Measurements from ENCODE around the gene HIRIP3. TPM values are rescaled to one million over a fixed set of nuclear protein-coding genes. Genes with fewer than 3 reads are reported as not detected.
A peak's percentile ranks its signal among the peaks of the same experiment; 100 is the strongest.

The HIRIP3 gene
- total and polyA plus RNA-seq, 2 of the 13 experiments (the other 11 are each of a cell fraction or from before 2014, with no cell fraction given), result 12.6 to 17.2 TPM

DNA sequence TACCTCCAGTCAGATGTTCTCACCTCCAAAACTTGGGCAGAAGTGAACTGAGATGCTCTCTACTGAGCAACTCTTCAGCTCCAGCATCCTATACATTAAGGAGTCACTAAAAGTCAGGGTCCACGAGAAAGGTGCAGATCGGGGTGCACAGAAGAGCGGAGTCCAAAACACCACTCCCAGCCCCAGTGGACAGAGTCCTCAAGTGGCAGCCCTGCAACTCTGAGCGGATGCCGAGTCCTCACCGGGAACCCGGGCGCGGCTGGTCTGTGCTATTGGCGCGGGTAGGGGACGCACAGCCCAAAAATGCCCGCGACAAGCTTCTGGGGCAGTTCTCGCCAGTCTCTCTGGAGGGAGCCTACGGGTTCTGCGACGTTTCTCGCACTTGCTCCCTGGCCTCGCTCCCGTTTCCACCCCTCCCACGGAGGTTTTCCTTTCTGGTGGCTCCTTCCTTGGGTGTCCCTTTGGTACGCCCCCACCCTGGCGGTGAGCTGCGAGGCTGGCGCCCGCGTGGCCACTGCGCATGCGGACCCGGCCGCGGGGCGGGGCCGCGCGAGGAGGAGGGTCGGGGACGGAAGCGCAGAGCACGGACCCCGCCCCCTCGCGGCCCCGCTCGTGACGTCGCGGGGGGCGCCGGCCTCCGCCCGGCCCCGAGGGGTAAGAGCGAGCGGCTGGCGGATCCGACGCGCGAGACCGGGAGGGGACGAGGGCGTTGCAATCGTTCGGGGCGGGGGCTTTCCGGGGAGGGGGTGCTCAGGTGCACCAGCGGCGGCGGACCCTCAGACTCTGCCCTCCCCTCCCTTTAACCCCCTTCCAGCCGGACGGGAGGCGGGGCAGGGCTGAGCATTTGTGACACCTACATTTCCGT lies 33.7 kb downstream of the HIRIP3 start, which contains the start of gene TMEM219 (continued):
- TF ChIP-seq AKAP8 (CRISPR knock-in tag; IDR thresholded peaks at IDR 0.05) (no peak; the same call in 1 of the 2 replicates), ZSCAN12 (CRISPR knock-in tag; IDR thresholded peaks at IDR 0.05) (no peak), ZBTB38 (CRISPR knock-in tag; IDR thresholded peaks at IDR 0.05) (peak; percentile 70; the same call in 1 of the 2 replicates), HES4 (CRISPR knock-in tag; IDR thresholded peaks at IDR 0.05; ENCODE audit: borderline replicate concordance) (peak; percentile 73; the same call in 1 of the 2 replicates), ONECUT2 (CRISPR knock-in tag; IDR thresholded peaks at IDR 0.05) (no peak), ZFP90 (CRISPR knock-in tag; IDR thresholded peaks at IDR 0.05; ENCODE audit: borderline replicate concordance) (no peak; the same call in none of the 2 replicates), SP140L (CRISPR knock-in tag; IDR thresholded peaks at IDR 0.05; ENCODE audit: borderline replicate concordance) (peak; percentile 82; the same call in 1 of the 2 replicates), RCOR2 (CRISPR knock-in tag; IDR thresholded peaks at IDR 0.05) (no peak), ELF3 (CRISPR knock-in tag; IDR thresholded peaks at IDR 0.05) (0 out of 2 replicates have a peak, but pooled peaks have one; percentile 44), HNRNPLL (IDR thresholded peaks at IDR 0.05; ENCODE audit: low read depth, low read length, poor library complexity, severe bottlenecking) (peak; percentile 77), ATF1 (CRISPR knock-in tag; IDR thresholded peaks at IDR 0.05) (no peak), SMARCC2 (IDR thresholded peaks at IDR 0.05) (no peak), SNAPC2 (CRISPR knock-in tag; IDR thresholded peaks at IDR 0.05) (peak; percentile 19; the same call in 1 of the 2 replicates), FIP1L1 (IDR thresholded peaks at IDR 0.05; ENCODE audit: borderline replicate concordance, insufficient read depth, low read depth, low read length) (no peak), ERF (CRISPR knock-in tag; IDR thresholded peaks at IDR 0.05) (peak; percentile 89)
- TF ChIP-seq, protein P1, sequence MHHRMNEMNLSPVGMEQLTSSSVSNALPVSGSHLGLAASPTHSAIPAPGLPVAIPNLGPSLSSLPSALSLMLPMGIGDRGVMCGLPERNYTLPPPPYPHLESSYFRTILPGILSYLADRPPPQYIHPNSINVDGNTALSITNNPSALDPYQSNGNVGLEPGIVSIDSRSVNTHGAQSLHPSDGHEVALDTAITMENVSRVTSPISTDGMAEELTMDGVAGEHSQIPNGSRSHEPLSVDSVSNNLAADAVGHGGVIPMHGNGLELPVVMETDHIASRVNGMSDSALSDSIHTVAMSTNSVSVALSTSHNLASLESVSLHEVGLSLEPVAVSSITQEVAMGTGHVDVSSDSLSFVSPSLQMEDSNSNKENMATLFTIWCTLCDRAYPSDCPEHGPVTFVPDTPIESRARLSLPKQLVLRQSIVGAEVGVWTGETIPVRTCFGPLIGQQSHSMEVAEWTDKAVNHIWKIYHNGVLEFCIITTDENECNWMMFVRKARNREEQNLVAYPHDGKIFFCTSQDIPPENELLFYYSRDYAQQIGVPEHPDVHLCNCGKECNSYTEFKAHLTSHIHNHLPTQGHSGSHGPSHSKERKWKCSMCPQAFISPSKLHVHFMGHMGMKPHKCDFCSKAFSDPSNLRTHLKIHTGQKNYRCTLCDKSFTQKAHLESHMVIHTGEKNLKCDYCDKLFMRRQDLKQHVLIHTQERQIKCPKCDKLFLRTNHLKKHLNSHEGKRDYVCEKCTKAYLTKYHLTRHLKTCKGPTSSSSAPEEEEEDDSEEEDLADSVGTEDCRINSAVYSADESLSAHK (CRISPR knock-in tag; IDR thresholded peaks at IDR 0.05; ENCODE audit: borderline replicate concordance), result no peak
- TF ChIP-seq, protein P2, sequence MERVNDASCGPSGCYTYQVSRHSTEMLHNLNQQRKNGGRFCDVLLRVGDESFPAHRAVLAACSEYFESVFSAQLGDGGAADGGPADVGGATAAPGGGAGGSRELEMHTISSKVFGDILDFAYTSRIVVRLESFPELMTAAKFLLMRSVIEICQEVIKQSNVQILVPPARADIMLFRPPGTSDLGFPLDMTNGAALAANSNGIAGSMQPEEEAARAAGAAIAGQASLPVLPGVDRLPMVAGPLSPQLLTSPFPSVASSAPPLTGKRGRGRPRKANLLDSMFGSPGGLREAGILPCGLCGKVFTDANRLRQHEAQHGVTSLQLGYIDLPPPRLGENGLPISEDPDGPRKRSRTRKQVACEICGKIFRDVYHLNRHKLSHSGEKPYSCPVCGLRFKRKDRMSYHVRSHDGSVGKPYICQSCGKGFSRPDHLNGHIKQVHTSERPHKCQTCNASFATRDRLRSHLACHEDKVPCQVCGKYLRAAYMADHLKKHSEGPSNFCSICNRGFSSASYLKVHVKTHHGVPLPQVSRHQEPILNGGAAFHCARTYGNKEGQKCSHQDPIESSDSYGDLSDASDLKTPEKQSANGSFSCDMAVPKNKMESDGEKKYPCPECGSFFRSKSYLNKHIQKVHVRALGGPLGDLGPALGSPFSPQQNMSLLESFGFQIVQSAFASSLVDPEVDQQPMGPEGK (CRISPR knock-in tag; IDR thresholded peaks at IDR 0.05), result peak; percentile 94
- TF ChIP-seq, protein P3, sequence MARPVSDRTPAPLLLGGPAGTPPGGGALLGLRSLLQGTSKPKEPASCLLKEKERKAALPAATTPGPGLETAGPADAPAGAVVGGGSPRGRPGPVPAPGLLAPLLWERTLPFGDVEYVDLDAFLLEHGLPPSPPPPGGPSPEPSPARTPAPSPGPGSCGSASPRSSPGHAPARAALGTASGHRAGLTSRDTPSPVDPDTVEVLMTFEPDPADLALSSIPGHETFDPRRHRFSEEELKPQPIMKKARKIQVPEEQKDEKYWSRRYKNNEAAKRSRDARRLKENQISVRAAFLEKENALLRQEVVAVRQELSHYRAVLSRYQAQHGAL (CRISPR knock-in tag; IDR thresholded peaks at IDR 0.05; ENCODE audit: not compliant biosample characterization), result no peak
- TF ChIP-seq, protein P4, sequence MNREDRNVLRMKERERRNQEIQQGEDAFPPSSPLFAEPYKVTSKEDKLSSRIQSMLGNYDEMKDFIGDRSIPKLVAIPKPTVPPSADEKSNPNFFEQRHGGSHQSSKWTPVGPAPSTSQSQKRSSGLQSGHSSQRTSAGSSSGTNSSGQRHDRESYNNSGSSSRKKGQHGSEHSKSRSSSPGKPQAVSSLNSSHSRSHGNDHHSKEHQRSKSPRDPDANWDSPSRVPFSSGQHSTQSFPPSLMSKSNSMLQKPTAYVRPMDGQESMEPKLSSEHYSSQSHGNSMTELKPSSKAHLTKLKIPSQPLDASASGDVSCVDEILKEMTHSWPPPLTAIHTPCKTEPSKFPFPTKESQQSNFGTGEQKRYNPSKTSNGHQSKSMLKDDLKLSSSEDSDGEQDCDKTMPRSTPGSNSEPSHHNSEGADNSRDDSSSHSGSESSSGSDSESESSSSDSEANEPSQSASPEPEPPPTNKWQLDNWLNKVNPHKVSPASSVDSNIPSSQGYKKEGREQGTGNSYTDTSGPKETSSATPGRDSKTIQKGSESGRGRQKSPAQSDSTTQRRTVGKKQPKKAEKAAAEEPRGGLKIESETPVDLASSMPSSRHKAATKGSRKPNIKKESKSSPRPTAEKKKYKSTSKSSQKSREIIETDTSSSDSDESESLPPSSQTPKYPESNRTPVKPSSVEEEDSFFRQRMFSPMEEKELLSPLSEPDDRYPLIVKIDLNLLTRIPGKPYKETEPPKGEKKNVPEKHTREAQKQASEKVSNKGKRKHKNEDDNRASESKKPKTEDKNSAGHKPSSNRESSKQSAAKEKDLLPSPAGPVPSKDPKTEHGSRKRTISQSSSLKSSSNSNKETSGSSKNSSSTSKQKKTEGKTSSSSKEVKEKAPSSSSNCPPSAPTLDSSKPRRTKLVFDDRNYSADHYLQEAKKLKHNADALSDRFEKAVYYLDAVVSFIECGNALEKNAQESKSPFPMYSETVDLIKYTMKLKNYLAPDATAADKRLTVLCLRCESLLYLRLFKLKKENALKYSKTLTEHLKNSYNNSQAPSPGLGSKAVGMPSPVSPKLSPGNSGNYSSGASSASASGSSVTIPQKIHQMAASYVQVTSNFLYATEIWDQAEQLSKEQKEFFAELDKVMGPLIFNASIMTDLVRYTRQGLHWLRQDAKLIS (CRISPR knock-in tag; IDR thresholded peaks at IDR 0.05), result no peak

Data from HepG2 (cell line).